CD14-positive monocyte (primary cell): ENCODE data around the gene CEP131. TPM values are rescaled to one million over a fixed set of nuclear protein-coding genes. Genes with fewer than 3 reads are reported as not detected.

ENCODE experiments used
- DNase-seq, 3 donors: peaks; one replicate each; pipeline ENCODE4 v3.0.0-alpha.2; 2011 to 2022
- H2AFZ ChIP-seq: 2 replicates; pipeline ENCODE4 v1.6.0; 2012; ENCODE audit warnings: mild to moderate bottlenecking, low read depth, low read length, inconsistent platforms; ENCODE audit not compliant: insufficient read depth, poor library complexity, severe bottlenecking
- H3K27ac ChIP-seq, 2 donors: 1 replicate in 1 of 2; 2 replicates in 1 of 2; pipeline ENCODE4 v1.5.1; 2012 to 2013; ENCODE audit warnings: low read length in 2 of 2, control low read depth in 1 of 2, inconsistent platforms in 1 of 2, low read depth in 1 of 2, mild to moderate bottlenecking in 1 of 2
- H3K27me3 ChIP-seq, 2 donors: one replicate each; pipeline versions ENCODE4 v1.6.0 to v1.6.1; 2011 to 2013; ENCODE audit warnings: low read length in 2 of 2; ENCODE audit not compliant: control insufficient read depth in 2 of 2, insufficient read depth in 2 of 2
- H3K36me3 ChIP-seq, 2 donors: replicated peaks in 1 of 2; 1 replicate in 1 of 2; 2 replicates in 1 of 2; pipeline versions ENCODE4 v1.5.1 to v1.6.1; 2012 to 2013; ENCODE audit warnings: low read length in 2 of 2, control low read depth in 1 of 2, inconsistent platforms in 1 of 2, mild to moderate bottlenecking in 1 of 2; ENCODE audit not compliant: insufficient read depth in 2 of 2, control insufficient read depth in 1 of 2
- H3K4me1 ChIP-seq, 2 donors: 1 replicate in 1 of 2; 2 replicates in 1 of 2; pipeline versions ENCODE4 v1.5.1 to v1.6.1; 2012 to 2013; ENCODE audit warnings: low read length in 2 of 2, control low read depth in 1 of 2, inconsistent platforms in 1 of 2, mild to moderate bottlenecking in 1 of 2, moderate library complexity in 1 of 2; ENCODE audit not compliant: insufficient read depth in 2 of 2, control insufficient read depth in 1 of 2
- H3K4me2 ChIP-seq: replicated peaks from 2 replicates; pipeline ENCODE3; 2012; ENCODE audit warnings: low read length, moderate library complexity, mild to moderate bottlenecking; ENCODE audit not compliant: poor library complexity, severe bottlenecking; ENCODE audit errors: extremely low read depth
- H3K4me3 ChIP-seq, 3 experiments: fragments of 200-600 bp in 1 of 3; sonication (generic) in 1 of 3; replicated peaks in 1 of 3; 1 replicate in 2 of 3; 2 replicates in 1 of 3; pipeline ENCODE4 v1.5.1; 2011 to 2013; ENCODE audit warnings: low read length in 3 of 3, mild to moderate bottlenecking in 3 of 3, control low read depth in 2 of 3, low read depth in 2 of 3, inconsistent platforms in 1 of 3, moderate library complexity in 1 of 3
- H3K79me2 ChIP-seq: 2 replicates; pipeline ENCODE4 v1.6.0; 2012; ENCODE audit warnings: mild to moderate bottlenecking, control low read depth, inconsistent platforms, low read length, moderate library complexity; ENCODE audit not compliant: insufficient read depth
- H3K9ac ChIP-seq: 2 replicates; pipeline ENCODE4 v1.6.0; 2017; ENCODE audit warnings: low read length, mild to moderate bottlenecking; ENCODE audit not compliant: insufficient read depth, poor library complexity, severe bottlenecking
- H3K9me3 ChIP-seq, 2 donors: replicated peaks in 1 of 2; 1 replicate in 1 of 2; 2 replicates in 1 of 2; pipeline versions ENCODE4 v1.5.1 to v1.6.1; 2012 to 2013; ENCODE audit warnings: low read length in 2 of 2, control low read depth in 1 of 2; ENCODE audit not compliant: control insufficient read depth in 1 of 2, insufficient read depth in 1 of 2
- H4K20me1 ChIP-seq: 2 replicates; pipeline ENCODE4 v1.6.0; 2012; ENCODE audit warnings: mild to moderate bottlenecking, low read length, control low read depth, moderate library complexity; ENCODE audit not compliant: insufficient read depth
- H3K27ac Mint-ChIP-seq, 7 donors: one replicate each; pipeline ENCODE4 v1.8.0; 2020; ENCODE audit warnings: mild to moderate bottlenecking in 7 of 7, mixed read lengths in 7 of 7, moderate library complexity in 6 of 7, inconsistent platforms in 2 of 7
- H3K27me3 Mint-ChIP-seq, 3 donors: one replicate each; pipeline ENCODE4 v1.8.0; 2021 to 2022; ENCODE audit warnings: low read depth in 3 of 3, mild to moderate bottlenecking in 3 of 3, mixed read lengths in 3 of 3, moderate library complexity in 3 of 3, inconsistent platforms in 1 of 3
- H3K36me3 Mint-ChIP-seq, 2 donors: one replicate each; pipeline ENCODE4 v1.8.0; 2020; ENCODE audit warnings: mixed read lengths in 2 of 2, inconsistent platforms in 1 of 2, mild to moderate bottlenecking in 1 of 2
- H3K4me1 Mint-ChIP-seq: one replicate; pipeline ENCODE4 v1.8.0; 2020; ENCODE audit warnings: mild to moderate bottlenecking, mixed read lengths
- H3K4me3 Mint-ChIP-seq, 2 donors: one replicate each; pipeline ENCODE4 v1.8.0; 2020; ENCODE audit warnings: mild to moderate bottlenecking in 2 of 2, mixed read lengths in 2 of 2, moderate library complexity in 1 of 2
- H3K9me3 Mint-ChIP-seq, 7 donors: one replicate each; pipeline ENCODE4 v1.8.0; 2020 to 2022; ENCODE audit warnings: mixed read lengths in 7 of 7, mild to moderate bottlenecking in 6 of 7, moderate library complexity in 6 of 7, inconsistent platforms in 2 of 7
- WGBS: methylation state at CpG from one replicate; pipeline ENCODE4 v1.1.5; 2013; ENCODE audit warnings: missing lambda C conversion rate; ENCODE audit not compliant: insufficient coverage; 5-methylcytosine and 5-hydroxymethylcytosine counted together
- intact Hi-C, 2 donors: fragments of 100-400 bp; cut with micrococcal nuclease; formaldehyde crosslinking; loops; one replicate each; pipeline versions ENCODE4 v1.15.0 to v1.15.1; 2023
- polyA plus RNA-seq, 3 donors: library from polyadenylated mRNA; depleted of rRNA in 1 of 3; unstranded in 2 of 3; stranded (reverse) in 1 of 3; fragments of 300-500 nt in 2 of 3; fragments of >200 nt in 1 of 3; fragmentation: Illumina TruSeq in 2 of 3; gene quantifications; 1 replicate in 2 of 3; 2 replicates in 1 of 3; pipeline ENCODE4 v1.2.3, GENCODE V29; 2012 to 2021
- TF ChIP-seq, protein P1 (sequence below): fragments of 200-600 bp; IDR thresholded peaks from one replicate; pipeline ENCODE4 v1.8.0; 2022; ENCODE audit warnings: antibody characterized with exemption, mild to moderate bottlenecking

CEP131 gene
- polyA plus RNA-seq, 3 donors = 0.69 to 9.7 (median 1.0) TPM

- intact Hi-C loops = loop anchor here in 1 of 2 donors (5.0 kb wide), 1 partner anchor 280 kb away; no protein-coding TSS in a partner anchor
- Histone ChIP-seq H3K79me2 (peaks cover 39% of the 10 kb centered on the region), H3K36me3 (peaks cover 60 to 71% of the 10 kb centered on the region in 2 donors), H3K4me3 (no peak overlapping the region), H3K4me1 (peaks cover 18 to 22% of the 10 kb centered on the region in 2 donors), H3K27ac (no peak overlapping the region), H2AFZ (no peak overlapping the region), H4K20me1 (peaks cover 91% of the 10 kb centered on the region), H3K4me2 (no peak overlapping the region), H3K9me3 (no peaks in the 10 kb centered on the region), H3K27me3 (no peaks in the 10 kb centered on the region), H3K9ac (no peak overlapping the region)
- no peak for DNase-seq
- Mint-ChIP-seq H3K36me3 (peaks cover 60 to 75% of the 10 kb centered on the region in 2 donors), H3K27ac (peak overlapping the region in 3 of 7 donors; percentile 1 to 84 (median 24)), H3K4me3 (no peak overlapping the region), H3K4me1 (peaks cover 27% of the 10 kb centered on the region), H3K9me3 (peaks cover 0 to 2% (median 0%) of the 10 kb centered on the region in 7 donors), H3K27me3 (peaks cover 0 to 2% (median 0%) of the 10 kb centered on the region in 3 donors)
- 96% methylated on average over 19 of the region's 19 CpGs for WGBS
- TF ChIP-seq, protein P1, sequence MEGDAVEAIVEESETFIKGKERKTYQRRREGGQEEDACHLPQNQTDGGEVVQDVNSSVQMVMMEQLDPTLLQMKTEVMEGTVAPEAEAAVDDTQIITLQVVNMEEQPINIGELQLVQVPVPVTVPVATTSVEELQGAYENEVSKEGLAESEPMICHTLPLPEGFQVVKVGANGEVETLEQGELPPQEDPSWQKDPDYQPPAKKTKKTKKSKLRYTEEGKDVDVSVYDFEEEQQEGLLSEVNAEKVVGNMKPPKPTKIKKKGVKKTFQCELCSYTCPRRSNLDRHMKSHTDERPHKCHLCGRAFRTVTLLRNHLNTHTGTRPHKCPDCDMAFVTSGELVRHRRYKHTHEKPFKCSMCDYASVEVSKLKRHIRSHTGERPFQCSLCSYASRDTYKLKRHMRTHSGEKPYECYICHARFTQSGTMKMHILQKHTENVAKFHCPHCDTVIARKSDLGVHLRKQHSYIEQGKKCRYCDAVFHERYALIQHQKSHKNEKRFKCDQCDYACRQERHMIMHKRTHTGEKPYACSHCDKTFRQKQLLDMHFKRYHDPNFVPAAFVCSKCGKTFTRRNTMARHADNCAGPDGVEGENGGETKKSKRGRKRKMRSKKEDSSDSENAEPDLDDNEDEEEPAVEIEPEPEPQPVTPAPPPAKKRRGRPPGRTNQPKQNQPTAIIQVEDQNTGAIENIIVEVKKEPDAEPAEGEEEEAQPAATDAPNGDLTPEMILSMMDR = no peak
Measured at GRCh38 chr17:81257533-81257932, 34.8 kb upstream of the CEP131 start.

DNA sequence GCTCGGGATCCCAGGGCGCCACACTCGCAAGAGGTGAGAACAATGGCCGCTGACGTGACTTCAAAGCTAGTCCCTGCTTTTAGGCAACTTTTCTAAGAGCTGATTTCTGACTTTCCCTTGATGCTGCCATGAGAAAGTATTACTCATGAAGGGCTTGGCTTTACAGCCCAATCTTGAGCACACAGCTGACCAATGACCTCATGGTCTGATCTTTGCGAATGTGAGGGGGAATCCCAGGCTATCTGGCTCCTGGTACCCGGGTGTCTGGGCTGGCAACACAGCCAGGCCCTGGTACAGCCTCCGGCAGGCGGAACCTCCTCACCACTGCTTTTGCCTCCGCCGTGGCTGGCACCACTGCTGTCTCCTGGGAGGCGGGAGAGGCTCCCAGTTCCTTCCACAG, 33.9 kb upstream of the CEP131 start:
- Mint-ChIP-seq H3K9me3 (peaks cover 0 to 2% (median 0%) of the 10 kb centered on the region in 7 donors), H3K4me1 (peaks cover 27% of the 10 kb centered on the region), H3K27ac (peak overlapping the region in 2 of 7 donors; percentile 13 to 28), H3K36me3 (peaks cover 61 to 75% of the 10 kb centered on the region in 2 donors), H3K4me3 (no peak overlapping the region), H3K27me3 (peaks cover 0 to 2% (median 0%) of the 10 kb centered on the region in 3 donors)
- H4K20me1 ChIP-seq = peaks cover 91% of the 10 kb centered on the region
- no peak overlapping the region for H3K4me2 ChIP-seq
- H3K9me3 ChIP-seq = no peaks in the 10 kb centered on the region
- H3K4me3 ChIP-seq = no peak overlapping the region
- WGBS = 93% methylated on average over 9 of the region's 12 CpGs
- peak in 1 of 3 donors; percentile 47 for DNase-seq
- peaks cover 38% of the 10 kb centered on the region for H3K79me2 ChIP-seq
- H3K27me3 ChIP-seq = no peaks in the 10 kb centered on the region
- no peak overlapping the region for H2AFZ ChIP-seq
- H3K27ac ChIP-seq = no peak overlapping the region
- no peak overlapping the region for H3K9ac ChIP-seq
- TF ChIP-seq, protein P1 = no peak
- peaks cover 60 to 71% of the 10 kb centered on the region in 2 donors for H3K36me3 ChIP-seq
- H3K4me1 ChIP-seq = peaks cover 18 to 22% of the 10 kb centered on the region in 2 donors
- intact Hi-C loops = loop anchor here in 1 of 2 donors (5.0 kb wide), 1 partner anchor 281 kb away; no protein-coding TSS in a partner anchor
